Measurements from ENCODE around the gene SEMA3F. TPM values are rescaled to one million over a fixed set of nuclear protein-coding genes. Genes with fewer than 3 reads are reported as not detected.

The SEMA3F gene
- polyA plus RNA-seq (ENCODE audit: insufficient read length in 12 of 12), result 10 to 100 TPM in 9 of 12 donors, 1 to 10 TPM in 2, not detected in 1; 6.4 to 70.8 (median 14.0) TPM
- long read RNA-seq, donor 1, result 0 reads
- long read RNA-seq, donor 2, result 0 reads
- long read RNA-seq, donor 3, partial matches to known transcripts, result 0 of 1 reads
- long read RNA-seq, donor 3, other reads (novel, unspliced or antisense), result 0 of 1 reads
- long read RNA-seq, donor 4, partial matches to known transcripts, result 0 of 1 reads
- long read RNA-seq, donor 4, other reads (novel, unspliced or antisense), result 0 of 1 reads
- long read RNA-seq, donor 5, partial matches to known transcripts, result 0 of 2 reads
- long read RNA-seq, donor 5, other reads (novel, unspliced or antisense), result 0 of 2 reads
- long read RNA-seq, donor 6, result 0 reads
- long read RNA-seq, donor 7, partial matches to known transcripts, result 0 of 1 reads
- long read RNA-seq, donor 7, other reads (novel, unspliced or antisense), result 0 of 1 reads
- long read RNA-seq, donor 8, partial matches to known transcripts, result 0 of 1 reads
- long read RNA-seq, donor 8, other reads (novel, unspliced or antisense), result 0 of 1 reads
- long read RNA-seq, donor 9, partial matches to known transcripts, result 0 of 2 reads
- long read RNA-seq, donor 9, other reads (novel, unspliced or antisense), result 0 of 2 reads
- long read RNA-seq, donor 10, partial matches to known transcripts, result 0 of 1 reads
- long read RNA-seq, donor 10, other reads (novel, unspliced or antisense), result 0 of 1 reads
- long read RNA-seq, donor 11, partial matches to known transcripts, result 0 of 1 reads
- long read RNA-seq, donor 11, other reads (novel, unspliced or antisense), result 0 of 1 reads

DNA sequence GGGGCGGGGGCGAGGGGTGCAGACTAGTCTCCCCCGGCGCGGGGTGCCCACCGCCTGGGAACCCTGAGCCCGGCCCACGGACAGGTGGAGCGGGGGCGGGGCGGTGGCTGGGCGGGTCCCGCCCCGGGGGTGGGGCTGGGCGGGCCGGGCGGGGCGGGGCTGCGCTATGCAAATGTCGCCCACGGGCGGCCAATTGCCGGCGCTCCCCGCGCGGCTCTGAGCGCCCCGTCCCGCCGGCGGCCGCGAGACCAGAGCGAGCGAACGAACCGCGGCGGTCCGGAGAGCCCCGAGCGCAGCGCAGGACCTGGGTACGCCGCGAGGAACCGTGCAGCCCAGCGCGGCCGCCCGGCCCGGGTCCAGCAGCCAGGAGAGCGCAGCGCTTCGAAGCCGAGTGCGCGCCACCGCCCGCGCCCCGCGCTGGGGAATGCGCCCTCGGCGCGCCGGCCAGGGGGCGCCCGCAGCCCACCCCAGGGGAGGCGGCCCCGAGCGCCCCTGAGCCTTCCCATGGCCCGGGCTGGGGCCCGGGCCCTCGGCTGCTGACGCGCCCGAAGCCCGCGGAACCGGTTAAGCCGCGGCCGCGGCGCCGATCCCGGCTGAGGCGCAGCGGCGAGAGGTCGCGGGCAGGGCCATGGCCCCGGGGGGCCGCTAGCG lies at the start of gene SEMA3F:
TSS of gene SEMA3F (plus strand) at position 485 of the 651 bp plus-strand sequence. CDS start 4,299 bp downstream, outside the sequence.
- DNase-seq, result no peak

DNA sequence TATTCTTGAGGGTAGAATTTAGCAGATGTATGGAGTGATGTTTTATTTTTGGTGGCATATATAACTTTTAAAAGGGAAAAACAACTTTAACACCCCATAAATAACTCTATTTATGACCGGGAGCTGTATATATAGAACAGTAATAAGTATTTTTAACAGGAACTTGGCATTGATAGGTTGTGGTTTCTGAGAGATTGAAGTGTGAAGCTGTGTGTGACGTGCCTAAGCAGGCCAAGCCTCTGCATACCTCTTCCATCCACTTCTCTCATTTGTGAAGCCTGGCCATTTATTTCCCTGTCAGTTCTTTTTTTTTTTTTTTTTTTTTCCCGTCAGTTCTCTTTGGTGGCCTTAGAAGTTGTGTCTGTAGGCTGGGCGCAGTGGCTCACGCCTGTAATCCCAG lies 43.4 kb upstream of the SEMA3F start:
- no peak for DNase-seq

DNA sequence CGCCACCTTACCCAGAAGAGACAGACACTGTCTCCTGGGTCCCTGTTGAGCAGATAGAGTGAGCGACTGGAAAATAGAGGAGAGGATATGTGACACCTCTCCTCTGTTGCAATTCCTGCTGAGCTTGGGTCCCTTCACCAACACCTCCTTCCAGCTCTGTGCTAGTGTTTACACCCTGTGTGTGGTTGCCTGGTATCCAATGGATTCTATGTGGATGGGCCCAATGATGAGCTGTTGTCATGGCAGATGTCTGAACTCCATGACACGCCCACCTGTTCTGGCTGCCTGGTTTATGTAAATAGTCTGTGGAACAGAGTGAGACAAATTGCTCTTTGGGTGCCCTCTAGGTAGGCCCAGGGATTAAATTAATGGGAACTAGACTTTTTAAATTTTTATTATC lies 42.7 kb upstream of the SEMA3F start:
- DNase-seq, result no peak

DNA sequence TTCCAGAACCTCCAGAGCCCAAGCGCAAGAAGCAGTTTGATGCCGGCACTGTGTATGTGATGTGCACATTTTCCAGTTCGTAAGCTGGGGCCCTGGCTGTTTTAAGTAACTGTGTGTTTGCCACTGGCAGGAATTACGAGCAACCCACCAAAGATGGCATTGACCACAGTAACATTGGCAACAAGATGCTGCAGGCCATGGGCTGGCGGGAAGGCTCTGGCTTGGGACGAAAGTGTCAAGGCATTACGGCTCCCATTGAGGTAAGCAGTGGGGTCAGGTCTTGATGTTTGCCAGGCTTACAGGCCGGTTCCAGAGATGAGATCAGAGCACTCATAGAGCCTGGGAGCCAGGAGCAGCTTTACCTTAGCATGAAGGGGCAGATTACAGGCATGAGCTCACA lies 38.0 kb upstream of the SEMA3F start:
- DNase-seq, result no peak

DNA sequence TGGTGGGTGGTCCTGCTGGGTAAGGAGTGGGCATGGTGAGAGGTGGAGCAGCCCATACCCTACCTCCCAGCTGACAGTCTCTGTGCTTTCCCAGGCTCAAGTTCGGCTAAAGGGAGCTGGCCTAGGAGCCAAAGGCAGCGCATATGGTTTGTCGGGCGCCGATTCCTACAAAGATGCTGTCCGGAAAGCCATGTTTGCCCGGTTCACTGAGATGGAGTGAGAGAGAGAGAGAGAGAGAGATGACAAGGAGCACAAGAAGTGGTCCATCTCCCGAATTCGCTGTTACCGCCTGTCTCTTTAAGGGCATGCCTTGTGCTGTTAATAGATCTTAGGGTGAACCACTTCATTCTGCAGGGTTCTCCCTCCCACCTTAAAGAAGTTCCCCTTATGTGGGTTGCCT lies 36.9 kb upstream of the SEMA3F start:
- no peak for DNase-seq

DNA sequence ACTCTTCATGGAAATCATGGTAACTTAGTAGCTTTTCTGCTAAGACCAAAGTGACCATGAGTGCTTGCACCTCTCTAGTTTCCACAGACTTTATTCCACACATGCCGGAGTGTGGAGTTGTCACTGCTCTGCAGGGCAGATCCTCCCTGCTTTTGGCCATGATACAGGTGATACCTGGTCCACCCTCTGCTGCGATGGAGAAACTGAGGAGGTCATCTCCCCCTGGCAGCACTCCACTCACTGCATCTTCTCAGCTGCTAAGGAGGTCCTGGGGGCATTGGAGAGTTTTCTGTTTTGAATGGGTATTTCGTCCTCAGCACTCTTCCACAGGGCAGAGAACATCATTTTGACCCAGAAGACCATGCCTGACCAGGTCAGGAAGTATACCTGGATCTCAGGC lies 35.3 kb upstream of the SEMA3F start:
- no peak for DNase-seq

DNA sequence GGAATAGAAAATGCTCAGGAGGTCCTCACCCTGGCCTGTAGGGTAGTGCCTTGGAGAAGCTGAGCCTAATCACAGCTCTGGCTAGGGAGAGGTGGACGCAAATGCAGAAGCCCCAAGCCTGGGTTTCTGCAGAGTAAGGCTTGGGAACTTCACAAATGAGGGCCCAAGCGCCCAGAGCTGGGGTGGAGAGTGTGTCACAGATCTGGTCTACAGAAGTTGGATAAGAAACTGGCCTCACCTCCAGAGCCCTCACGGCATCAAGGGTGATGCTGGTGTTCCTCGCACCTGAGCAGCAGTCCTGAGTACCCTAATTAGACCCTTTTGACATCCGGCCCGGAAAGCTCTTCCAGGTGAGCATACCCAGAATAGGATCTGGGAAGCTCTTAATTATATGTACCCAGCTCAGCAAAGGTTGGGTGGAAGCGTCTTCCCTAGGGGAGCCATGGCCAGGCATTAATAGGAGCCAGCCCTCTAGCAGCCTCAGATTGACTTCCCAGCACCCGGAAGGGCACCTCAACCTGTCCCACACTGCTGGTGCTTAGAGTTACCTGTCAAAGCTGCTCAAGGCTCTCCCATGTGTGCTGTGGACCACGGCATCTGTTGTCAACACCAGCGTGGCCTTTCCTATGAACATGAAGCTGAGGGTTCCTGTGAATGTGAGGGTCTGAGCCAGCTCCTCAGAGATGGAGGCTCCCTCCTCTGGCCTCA lies 34.6 kb upstream of the SEMA3F start:
- DNase-seq, result no peak

DNA sequence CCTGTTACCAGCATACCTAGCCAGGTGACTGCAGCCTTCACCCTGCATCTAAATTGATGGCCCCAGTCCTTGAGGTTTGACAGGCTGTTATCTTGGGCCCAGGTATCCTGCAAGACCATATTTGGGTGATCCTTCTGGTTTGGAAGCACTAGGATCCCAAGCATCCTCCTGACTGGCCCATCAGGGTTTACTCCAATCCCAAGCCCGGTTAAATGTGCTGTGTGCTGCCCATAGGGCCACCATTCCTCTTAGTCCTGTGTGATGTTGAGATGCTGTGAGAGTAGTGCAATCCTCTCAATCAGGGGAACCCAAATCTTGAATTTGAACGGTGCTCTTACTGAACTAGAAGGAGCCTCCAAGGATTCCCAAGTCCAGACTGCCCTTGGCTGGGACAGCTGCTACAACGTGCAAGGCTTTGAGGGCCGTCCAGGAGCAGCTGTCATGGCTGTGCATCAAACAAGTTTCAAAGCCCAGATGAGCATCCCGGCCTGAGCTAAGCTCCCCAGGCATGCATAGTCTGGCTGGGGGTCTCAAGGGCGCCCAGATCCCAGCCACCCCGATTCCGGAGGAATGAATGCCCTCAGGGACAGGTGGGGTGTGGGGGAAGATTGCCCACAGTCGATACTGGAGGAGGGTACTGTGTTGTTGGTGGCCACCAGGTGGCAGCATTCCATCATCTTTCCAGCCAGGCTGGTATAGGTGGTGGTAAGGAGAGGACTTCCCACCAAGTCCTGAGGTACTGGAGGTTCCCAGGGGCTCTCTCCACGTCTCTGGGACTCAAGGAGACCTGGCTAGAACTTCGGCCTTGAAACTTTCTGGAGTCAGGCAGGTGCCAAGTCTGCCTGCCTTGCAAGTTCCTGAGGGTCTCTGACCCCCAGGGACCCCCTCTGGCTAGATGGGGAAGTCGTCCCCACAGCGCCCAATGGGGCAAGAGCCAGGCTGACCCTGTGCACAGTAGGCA lies 33.8 kb upstream of the SEMA3F start:
- DNase-seq, result peak; percentile 83

DNA sequence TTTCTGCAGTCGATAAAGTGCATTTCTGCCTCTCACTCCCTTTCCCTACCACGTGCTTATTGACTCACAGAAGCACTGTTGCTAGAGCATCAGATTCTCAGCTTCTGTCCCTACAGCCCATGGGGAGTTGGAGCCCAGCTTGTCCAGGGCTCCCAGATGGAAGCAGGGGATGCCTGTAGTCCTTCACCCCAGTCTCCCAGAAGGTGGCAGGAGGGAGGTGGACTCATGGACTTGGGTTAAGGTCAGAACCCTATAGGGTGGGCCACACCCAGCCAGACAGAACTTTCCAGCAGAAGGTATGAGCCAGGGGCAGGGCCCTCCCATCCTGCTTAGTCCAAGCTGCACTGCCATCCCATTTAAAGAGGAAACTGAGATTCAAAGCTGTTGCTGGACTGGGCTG lies 33.1 kb upstream of the SEMA3F start:
- DNase-seq, result no peak

DNA sequence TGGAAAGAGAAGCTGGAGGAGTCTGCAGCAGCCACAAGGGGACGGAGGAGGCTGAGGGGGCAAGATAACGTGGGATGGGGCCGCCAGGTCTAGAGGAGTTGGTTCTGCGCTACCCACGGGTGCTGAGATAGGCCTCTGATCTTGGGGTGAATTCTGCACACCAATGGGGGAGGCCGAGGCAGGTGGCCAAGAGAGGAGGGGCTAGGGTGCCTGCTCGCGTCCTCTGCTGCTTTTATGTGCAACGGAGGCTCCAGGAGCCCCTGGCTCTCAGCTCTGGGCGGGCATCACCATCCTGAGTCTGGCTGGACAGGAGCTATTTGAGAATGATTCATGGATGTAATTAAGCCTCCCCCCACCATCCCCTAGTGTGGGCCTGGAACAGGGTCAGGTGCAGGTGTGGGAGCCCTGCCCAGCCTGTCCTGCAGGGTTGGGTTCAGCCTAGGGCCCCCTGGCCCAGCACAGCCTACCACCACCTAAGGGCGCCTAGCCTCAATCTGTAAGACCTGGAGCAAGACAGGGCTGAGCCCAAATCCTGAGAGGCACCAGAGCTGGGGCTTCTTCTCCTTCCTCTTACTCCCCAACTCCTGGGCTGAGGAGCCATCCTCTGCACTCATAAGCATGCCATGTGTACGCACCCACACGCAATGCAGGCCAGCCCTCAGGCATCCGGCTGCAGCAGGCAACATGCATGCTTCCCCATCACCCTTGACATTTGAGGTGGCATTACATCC lies 32.3 kb upstream of the SEMA3F start:
- DNase-seq, result no peak

DNA sequence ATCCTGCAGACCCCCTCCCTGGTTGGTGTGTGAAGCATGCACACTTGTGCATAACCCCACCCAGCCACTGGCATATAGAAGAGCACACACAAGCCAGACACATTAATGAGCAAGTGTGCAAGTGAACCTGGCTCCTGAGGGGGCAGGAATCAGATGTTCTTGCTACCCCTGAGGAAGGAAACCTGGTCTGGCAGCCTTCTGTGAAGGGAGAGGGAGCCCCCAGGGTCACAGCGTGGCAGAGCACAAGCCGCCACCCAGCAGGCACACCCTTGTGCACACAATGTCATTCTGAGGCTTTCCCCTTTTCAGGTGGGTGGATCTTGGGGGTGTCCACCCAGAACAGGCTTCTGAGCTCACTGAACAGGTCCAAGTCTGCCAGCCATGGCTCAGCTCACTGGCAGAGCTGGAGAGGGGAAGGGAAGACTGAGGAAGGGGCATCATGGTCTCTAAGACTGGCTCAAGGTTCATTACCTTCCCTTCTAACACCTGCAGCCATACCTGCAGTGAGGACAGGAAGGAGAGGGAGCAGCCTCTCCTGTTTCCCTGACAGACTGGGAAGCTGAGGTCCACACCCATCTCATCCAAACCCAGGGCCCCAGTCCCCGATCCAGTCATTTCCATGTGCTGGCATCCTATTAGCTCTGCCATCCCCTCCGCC lies 31.6 kb upstream of the SEMA3F start:
- no peak for DNase-seq

DNA sequence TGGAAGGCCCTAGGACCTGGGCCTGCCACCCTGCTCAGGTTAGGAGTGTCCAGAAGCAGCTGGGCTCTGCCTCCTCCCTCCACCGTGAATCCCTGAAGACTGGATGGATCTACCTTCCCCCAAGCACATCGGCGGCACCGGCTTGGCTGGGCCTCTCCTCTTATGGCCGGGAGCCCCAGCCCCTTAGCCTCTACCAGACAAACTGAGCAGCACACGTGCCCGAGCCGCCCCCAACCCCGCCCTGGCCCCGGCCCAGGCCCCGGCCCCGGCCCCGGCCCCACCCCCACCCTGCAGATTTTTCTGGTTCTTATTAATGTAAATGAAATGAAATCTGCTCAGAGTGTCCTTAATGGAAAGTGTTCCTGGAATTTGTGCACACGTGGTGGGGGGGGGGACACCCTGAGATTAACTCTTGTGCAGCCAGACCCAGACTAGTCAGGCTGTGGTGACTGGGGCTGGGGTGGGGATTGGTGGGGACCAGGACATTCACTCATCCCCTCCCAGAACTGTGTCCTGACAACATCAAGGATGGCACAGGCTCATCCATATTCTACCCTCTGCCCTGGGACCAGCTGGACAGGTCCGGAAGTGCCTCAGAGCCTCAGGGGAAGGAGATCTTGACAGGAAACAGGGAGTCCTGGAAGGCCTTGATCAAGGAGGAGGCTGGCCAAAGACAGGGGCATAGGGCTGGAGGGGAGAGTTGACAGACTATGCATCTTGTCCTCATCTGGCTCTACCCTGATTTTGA lies 30.9 kb upstream of the SEMA3F start:
- DNase-seq, result no peak

DNA sequence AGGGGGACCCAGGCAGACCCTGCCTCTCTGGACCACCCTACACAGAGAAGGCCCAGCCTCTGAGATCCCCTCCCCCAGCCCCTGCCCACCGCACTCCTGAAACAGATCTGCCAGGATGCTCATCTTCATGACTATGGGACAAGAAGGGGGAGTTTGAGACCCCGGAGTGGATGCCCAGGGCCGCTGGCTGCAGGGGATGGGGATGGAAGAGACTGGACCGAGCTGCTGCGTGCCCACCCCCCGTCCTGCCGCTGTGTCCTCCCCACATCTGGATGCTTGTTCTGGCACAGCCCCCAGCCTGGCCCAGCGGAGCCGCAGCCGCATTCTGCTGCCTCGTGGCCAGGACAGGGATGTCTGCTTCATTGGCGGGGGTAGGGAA lies 30.3 kb upstream of the SEMA3F start:
- DNase-seq, result no peak

DNA sequence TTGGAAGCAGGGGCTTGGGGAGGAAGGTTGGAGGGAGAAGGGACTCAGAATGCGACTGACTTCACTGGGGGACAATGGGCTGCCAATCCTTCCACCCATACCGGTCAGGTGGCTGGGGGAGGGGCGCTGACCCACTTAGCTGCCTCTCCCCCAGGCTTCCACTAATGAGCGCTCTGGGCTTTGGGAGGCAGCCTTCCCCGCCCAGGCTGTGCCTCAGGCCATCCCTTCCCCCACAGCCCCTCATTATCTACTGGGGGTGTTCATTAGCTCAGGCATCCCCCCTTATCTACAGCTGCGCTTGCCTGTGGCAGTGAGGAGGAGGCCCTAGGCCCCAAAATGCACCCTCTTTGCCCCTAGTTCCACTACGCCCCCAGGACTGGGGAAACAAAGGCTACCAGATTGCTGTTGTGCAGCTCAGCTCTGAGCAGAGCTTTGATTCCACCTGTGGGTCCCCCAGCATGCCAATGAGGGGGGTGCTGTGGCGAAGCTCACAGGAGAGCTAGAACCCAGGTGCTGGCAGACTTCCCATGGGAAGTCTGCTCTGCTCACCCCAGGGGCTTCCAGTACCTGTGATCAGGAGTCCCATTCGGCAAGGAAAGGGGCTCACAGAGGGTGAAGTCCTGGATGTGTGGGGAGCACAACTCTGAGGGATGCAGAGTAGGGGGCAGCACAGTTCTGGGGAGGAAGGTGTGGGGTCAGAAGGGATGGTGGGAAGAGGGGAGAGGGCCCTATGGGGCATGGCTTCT lies 29.4 kb upstream of the SEMA3F start:
- DNase-seq, result no peak

DNA sequence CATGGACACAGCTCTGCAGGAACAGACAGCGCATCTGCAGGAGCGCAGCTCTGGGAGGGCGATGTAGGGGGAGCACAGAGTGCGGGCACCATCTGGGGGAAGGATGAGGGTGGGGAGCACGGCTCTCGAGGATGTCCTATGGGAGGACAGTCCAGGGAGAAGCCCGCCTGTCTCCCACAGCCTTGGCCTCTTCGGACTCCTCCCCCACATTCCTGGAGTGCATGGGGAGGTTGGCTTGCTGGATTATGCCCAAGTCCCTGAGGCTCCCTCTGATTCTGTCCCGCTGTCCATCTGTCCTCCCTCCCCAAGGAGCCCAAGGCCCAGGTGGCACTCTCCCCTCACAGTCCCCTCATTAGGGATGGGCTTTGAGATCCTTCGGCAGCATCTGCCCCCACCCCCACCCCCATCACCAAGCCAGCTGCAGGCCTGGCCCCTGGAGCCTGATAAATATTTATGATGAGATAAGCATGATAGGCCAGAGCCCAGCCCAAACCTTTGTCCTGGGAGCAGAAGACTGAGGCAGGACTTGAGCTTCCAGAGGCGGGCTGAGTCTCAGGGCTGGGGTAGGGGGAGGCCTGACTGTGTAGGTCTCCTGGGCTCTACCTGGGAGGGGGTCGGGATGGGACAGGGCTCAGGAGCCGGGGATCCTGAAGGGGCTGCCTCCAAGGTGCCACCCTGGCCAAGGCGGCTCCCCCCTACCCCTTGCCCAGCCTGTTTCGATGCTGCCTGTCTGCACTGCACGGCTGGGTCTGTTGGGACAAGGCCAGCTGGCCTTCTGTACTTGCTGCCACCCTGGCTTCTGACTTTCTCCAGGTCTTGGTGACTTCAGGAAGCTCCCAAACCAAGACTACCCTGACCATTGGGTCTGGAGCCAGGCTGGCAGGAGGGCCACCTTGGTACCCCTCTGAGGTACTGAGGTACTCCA lies 28.6 kb upstream of the SEMA3F start:
- DNase-seq, result no peak

DNA sequence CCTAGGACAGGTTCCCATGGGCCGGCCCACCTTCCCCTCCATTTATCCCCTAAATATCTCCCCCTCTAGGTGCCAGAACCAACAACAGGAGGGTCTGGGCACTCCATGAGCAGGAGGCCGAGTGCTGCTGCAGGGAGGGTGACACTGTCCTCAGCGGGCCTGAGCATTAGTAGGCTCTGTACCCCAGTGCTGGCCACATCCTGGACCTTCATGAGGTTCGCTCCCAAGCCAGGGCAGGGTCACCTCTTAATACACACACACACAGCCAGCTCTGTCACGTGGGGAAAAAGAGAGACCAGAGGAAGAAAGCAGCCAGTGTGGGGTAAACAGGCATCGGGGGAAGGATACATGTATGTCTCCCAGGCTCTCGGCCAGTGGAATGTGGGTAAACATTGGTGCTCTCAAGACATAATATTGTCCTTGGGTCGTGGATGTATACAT lies 27.9 kb upstream of the SEMA3F start:
- no peak for DNase-seq

DNA sequence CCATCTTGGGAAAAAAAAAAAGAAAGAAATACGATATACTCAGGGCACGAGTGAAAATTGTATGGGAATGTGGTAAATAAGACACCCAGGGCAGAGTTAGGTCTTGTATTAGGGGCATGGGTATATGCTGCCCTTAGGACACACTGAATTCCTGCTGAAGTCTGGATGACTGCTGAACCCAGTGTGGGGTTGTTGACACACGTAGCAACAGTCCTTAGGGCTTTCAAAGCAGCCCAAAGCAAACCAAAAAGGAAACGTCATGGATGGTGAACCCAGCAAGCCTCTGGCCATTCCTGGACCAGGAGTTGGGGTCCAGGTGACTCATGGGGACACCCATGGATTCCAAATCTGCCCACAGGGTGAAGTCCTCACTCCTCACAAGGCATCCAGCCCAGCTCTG lies 27.1 kb upstream of the SEMA3F start:
- no peak for DNase-seq
